Mesothelial cell of epicardium (in vitro differentiated cells): ENCODE measurements around the gene RNF169. TPM values are rescaled to one million over a fixed set of nuclear protein-coding genes. Genes with fewer than 3 reads are reported as not detected.

ENCODE experiments used
- DNase-seq, 2 experiments: peaks; one replicate each; pipeline ENCODE4 v3.0.0; 2021; ENCODE audit warnings: low spot score in 2 of 2; ENCODE audit not compliant: unreplicated experiment in 2 of 2
- H3K27ac Mint-ChIP-seq: 2 replicates; pipeline ENCODE4 v1.8.0; 2021; ENCODE audit warnings: mixed read lengths
- H3K27me3 Mint-ChIP-seq: 2 replicates; pipeline ENCODE4 v1.8.0; 2021; ENCODE audit warnings: low read depth, mixed read lengths
- H3K36me3 Mint-ChIP-seq: 2 replicates; pipeline ENCODE4 v1.8.0; 2021; ENCODE audit warnings: mixed read lengths
- H3K4me1 Mint-ChIP-seq: 2 replicates; pipeline ENCODE4 v1.8.0; 2021; ENCODE audit warnings: mixed read lengths
- H3K4me3 Mint-ChIP-seq: 2 replicates; pipeline ENCODE4 v1.8.0; 2021; ENCODE audit warnings: mild to moderate bottlenecking, moderate library complexity, mixed read lengths
- H3K9me3 Mint-ChIP-seq: 2 replicates; pipeline ENCODE4 v1.8.0; 2021; ENCODE audit warnings: mixed read lengths
- total RNA-seq: library from RNA; stranded (reverse); gene quantifications from 3 replicates; pipeline ENCODE4 v1.2.1, GENCODE V29; 2021
- TF ChIP-seq, protein P1 (sequence below): fragments of 200-600 bp; sonication (generic); IDR thresholded peaks from one replicate; pipeline ENCODE4 v1.5.0; 2021; ENCODE audit warnings: antibody characterized with exemption; ENCODE audit not compliant: unreplicated experiment

The RNF169 gene
- total RNA-seq, 1 donor from 2014 or later = 24.2 TPM

DNA sequence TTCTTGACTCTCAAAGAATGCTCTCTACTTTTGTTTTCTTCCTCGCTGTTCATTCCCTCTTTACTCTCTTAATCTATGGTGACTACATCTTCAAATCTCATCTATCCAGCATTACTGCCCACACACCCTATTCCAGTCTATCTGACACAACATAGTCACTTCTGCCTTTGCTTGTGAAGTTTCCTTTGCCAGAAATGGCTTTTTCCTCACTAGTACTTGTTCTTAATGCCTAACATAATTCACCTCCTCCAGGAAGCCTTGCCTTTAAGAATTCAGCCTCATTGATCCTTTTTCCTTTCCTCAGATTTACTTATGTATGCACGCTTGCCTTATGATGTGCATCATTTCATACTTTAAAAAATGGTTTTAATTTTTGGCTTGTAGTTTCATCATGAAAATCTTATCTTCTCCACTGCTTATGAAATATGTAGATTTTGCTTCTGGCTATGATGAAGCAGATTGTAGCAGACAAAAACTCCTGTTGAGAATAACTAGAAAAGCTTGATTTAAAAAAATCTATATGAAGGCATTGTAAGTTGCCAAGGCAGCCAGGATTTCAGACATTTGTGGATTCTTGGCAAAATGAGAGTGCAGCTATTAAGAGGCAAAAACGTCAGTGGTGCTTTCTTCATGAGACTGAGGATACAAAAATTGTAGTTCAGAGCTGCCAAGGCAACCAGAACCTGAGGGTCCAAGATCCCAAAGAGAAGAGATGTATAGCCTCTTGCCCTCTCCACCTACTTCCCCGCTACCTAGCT is 31.8 kb downstream of the RNF169 start:
- Mint-ChIP-seq H3K4me3 (no peak overlapping the region), H3K36me3 (peaks cover 2% of the 10 kb centered on the region), H3K4me1 (peaks cover 8% of the 10 kb centered on the region), H3K9me3 (no peaks in the 10 kb centered on the region), H3K27me3 (no peaks in the 10 kb centered on the region), H3K27ac (no peak overlapping the region)
- TF ChIP-seq, protein P1, sequence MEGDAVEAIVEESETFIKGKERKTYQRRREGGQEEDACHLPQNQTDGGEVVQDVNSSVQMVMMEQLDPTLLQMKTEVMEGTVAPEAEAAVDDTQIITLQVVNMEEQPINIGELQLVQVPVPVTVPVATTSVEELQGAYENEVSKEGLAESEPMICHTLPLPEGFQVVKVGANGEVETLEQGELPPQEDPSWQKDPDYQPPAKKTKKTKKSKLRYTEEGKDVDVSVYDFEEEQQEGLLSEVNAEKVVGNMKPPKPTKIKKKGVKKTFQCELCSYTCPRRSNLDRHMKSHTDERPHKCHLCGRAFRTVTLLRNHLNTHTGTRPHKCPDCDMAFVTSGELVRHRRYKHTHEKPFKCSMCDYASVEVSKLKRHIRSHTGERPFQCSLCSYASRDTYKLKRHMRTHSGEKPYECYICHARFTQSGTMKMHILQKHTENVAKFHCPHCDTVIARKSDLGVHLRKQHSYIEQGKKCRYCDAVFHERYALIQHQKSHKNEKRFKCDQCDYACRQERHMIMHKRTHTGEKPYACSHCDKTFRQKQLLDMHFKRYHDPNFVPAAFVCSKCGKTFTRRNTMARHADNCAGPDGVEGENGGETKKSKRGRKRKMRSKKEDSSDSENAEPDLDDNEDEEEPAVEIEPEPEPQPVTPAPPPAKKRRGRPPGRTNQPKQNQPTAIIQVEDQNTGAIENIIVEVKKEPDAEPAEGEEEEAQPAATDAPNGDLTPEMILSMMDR = no peak
- no peak for DNase-seq

DNA sequence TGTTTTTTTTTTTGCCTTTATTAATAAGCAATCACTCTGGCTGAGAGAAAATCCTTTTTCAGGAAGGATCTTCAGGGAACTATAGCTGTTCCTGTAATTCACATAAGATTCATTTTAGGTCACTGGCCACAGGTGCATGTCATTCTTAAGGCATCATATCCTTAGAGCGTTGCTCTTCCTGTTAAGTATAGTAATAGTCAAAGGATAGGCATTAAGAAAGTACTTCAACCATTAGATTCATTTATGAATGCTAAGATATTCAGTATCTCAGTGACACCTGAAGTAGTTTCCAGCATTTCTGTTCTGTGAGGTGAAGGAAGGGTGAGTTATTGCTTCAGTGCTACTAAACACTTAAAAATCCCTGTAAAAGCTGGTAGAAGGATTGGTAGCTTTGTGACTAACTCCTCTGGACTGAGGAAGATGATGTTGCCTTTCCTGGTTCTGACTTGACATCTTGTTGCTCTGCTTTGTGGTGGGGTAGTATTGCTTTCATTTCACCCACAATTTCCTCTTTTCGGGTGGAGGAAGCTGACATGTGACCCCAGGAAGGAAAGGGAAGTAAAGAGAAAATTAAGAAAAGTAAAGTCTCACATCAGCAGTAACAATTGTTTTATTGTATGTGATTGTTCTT is 34.7 kb downstream of the RNF169 start:
- H3K27me3 Mint-ChIP-seq = no peaks in the 10 kb centered on the region
- H3K27ac Mint-ChIP-seq = no peak overlapping the region
- TF ChIP-seq, protein P1 = no peak
- no peaks in the 10 kb centered on the region for H3K9me3 Mint-ChIP-seq
- peaks cover 10% of the 10 kb centered on the region for H3K4me1 Mint-ChIP-seq
- no peak overlapping the region for H3K4me3 Mint-ChIP-seq
- H3K36me3 Mint-ChIP-seq = no peaks in the 10 kb centered on the region
- no peak for DNase-seq

DNA sequence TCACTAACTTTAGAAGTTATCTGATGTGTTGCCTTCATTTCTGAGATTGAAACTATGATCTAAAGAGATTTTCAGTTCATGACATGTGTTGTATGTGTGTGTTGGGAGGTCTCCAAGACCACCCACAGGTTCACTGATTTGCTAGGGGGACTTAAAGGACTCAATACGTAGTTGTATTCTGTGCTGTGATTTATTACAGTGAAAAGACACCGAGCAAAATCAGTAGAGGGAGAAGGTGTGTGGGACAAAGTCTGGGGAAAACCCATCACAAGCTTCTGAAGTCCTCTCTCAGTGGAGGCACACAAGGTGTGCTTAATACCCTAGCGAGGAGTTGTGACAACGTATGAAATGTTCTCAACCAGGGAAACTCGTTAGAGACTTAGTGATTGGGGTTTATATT is 35.6 kb downstream of the RNF169 start:
- TF ChIP-seq, protein P1 = no peak

GRCh38 chr11:74784726-74785125 is 36.1 kb downstream of the RNF169 start:
- Mint-ChIP-seq H3K4me1 (peaks cover 10% of the 10 kb centered on the region), H3K36me3 (peaks cover 4% of the 10 kb centered on the region), H3K9me3 (no peaks in the 10 kb centered on the region), H3K4me3 (no peak overlapping the region), H3K27ac (no peak overlapping the region), H3K27me3 (no peaks in the 10 kb centered on the region)
- TF ChIP-seq, protein P1 = no peak
- no peak for DNase-seq

More for the DNA sequence above, 35.6 kb downstream of the RNF169 start:
- Mint-ChIP-seq H3K9me3 (no peaks in the 10 kb centered on the region), H3K36me3 (no peaks in the 10 kb centered on the region), H3K4me3 (no peak overlapping the region), H3K27me3 (no peaks in the 10 kb centered on the region), H3K4me1 (peaks cover 10% of the 10 kb centered on the region), H3K27ac (no peak overlapping the region)
- DNase-seq = no peak

GRCh38 chr11:74786574-74786973 is 37.9 kb downstream of the RNF169 start:
- Mint-ChIP-seq H3K27me3 (no peaks in the 10 kb centered on the region), H3K4me1 (peaks cover 10% of the 10 kb centered on the region), H3K4me3 (no peak overlapping the region), H3K9me3 (no peaks in the 10 kb centered on the region), H3K27ac (no peak overlapping the region), H3K36me3 (peaks cover 10% of the 10 kb centered on the region)
- no peak for DNase-seq
- TF ChIP-seq, protein P1 = no peak
